SK-N-SH treated with all-trans-retinoic acid at 6 μM for 48 hours (cell line): Measurements from ENCODE around the gene QPCTL.

Experiments
- ATAC-seq: fragments of 200-7000 bp; cut with Tn5 transposase; 3 replicates; pipeline ENCODE4 v1.9.1; 2020; ENCODE audit warnings: mild to moderate bottlenecking, moderate library complexity
- ARNTL ChIP-seq: fragments of 450-650 bp; formaldehyde crosslinking; IDR thresholded peaks from 2 replicates; pipeline ENCODE4 v1.5.0; 2020; ENCODE audit warnings: low read depth, mild to moderate bottlenecking, moderate library complexity, borderline replicate concordance
- BACH2 ChIP-seq: fragments of 250-450 bp; sonication (Bioruptor Pico); IDR thresholded peaks from 2 replicates; pipeline ENCODE4 v1.9.0; 2021; ENCODE audit warnings: mild to moderate bottlenecking, borderline replicate concordance
- CREB5 ChIP-seq: fragments of 250-450 bp; sonication (Bioruptor Pico); IDR thresholded peaks from 2 replicates; pipeline ENCODE4 v1.5.1; 2020; ENCODE audit warnings: low read depth, mild to moderate bottlenecking, moderate library complexity
- CSDC2 ChIP-seq: fragments of 250-450 bp; sonication (Bioruptor Pico); IDR thresholded peaks from 2 replicates; pipeline ENCODE4 v1.5.0; 2020; ENCODE audit warnings: mild to moderate bottlenecking, moderate library complexity
- CSRNP3 ChIP-seq: fragments of 250-450 bp; sonication (Bioruptor Pico); IDR thresholded peaks from 2 replicates; pipeline ENCODE4 v1.5.1; 2021; ENCODE audit warnings: mild to moderate bottlenecking, moderate library complexity
- ESRRG ChIP-seq: fragments of 250-450 bp; sonication (Bioruptor Pico); IDR thresholded peaks from 2 replicates; pipeline ENCODE4 v1.6.1; 2021; ENCODE audit warnings: mild to moderate bottlenecking
- GLIS3 ChIP-seq: fragments of 250-450 bp; sonication (Bioruptor Pico); IDR thresholded peaks from 2 replicates; pipeline ENCODE4 v1.5.0; 2020; ENCODE audit warnings: mild to moderate bottlenecking, moderate library complexity
- ISL1 ChIP-seq: fragments of 250-450 bp; sonication (Bioruptor Pico); IDR thresholded peaks from 2 replicates; pipeline ENCODE4 v2.1.2; 2022; ENCODE audit warnings: mild to moderate bottlenecking, moderate library complexity
- OSR1 ChIP-seq: fragments of 250-450 bp; sonication (Bioruptor Pico); IDR thresholded peaks from 2 replicates; pipeline ENCODE4 v1.8.0; 2022; ENCODE audit warnings: moderate library complexity, mild to moderate bottlenecking, inconsistent platforms
- PATZ1 ChIP-seq: fragments of 250-450 bp; sonication (Bioruptor Pico); IDR thresholded peaks from 2 replicates; pipeline ENCODE4 v1.8.0; 2020; ENCODE audit warnings: mild to moderate bottlenecking, moderate library complexity, borderline replicate concordance
- POU6F1 ChIP-seq: fragments of 250-450 bp; sonication (Bioruptor Pico); IDR thresholded peaks from 2 replicates; pipeline ENCODE4 v1.8.0; 2021; ENCODE audit warnings: low read depth, mild to moderate bottlenecking, moderate library complexity, borderline replicate concordance
- PPARA ChIP-seq: fragments of 250-450 bp; sonication (Bioruptor Pico); IDR thresholded peaks from 2 replicates; pipeline ENCODE4 v1.5.0; 2020; ENCODE audit warnings: mild to moderate bottlenecking, borderline replicate concordance
- RARB ChIP-seq: fragments of 250-450 bp; sonication (Bioruptor Pico); IDR thresholded peaks from 2 replicates; pipeline ENCODE4 v1.8.0; 2021; ENCODE audit warnings: mild to moderate bottlenecking, moderate library complexity
- SNAI2 ChIP-seq: fragments of 250-450 bp; sonication (Bioruptor Pico); IDR thresholded peaks from 2 replicates; pipeline ENCODE4 v1.5.0; 2020; ENCODE audit warnings: mild to moderate bottlenecking, moderate library complexity
- TCF4 ChIP-seq: fragments of 250-450 bp; sonication (Bioruptor Pico); IDR thresholded peaks from 2 replicates; pipeline ENCODE4 v1.8.0; 2021; ENCODE audit warnings: mild to moderate bottlenecking, moderate library complexity, borderline replicate concordance
- TOX ChIP-seq: fragments of 250-450 bp; sonication (Bioruptor Pico); IDR thresholded peaks from 2 replicates; pipeline ENCODE4 v1.8.0; 2021; ENCODE audit warnings: mild to moderate bottlenecking, moderate library complexity, borderline replicate concordance
- ZFP3 ChIP-seq: fragments of 250-450 bp; sonication (Bioruptor Pico); IDR thresholded peaks from 2 replicates; pipeline ENCODE4 v1.5.0; 2020; ENCODE audit warnings: mild to moderate bottlenecking, moderate library complexity
- ZFP30 ChIP-seq: fragments of 450-650 bp; formaldehyde crosslinking; IDR thresholded peaks from 2 replicates; pipeline ENCODE4 v1.5.0; 2022; ENCODE audit warnings: mild to moderate bottlenecking, moderate library complexity
- ZNF565 ChIP-seq: fragments of 450-650 bp; formaldehyde crosslinking; conservative IDR thresholded peaks from 2 replicates; pipeline ENCODE4 v1.5.0; 2020; ENCODE audit warnings: low read depth, mild to moderate bottlenecking, moderate library complexity
- ZNF70 ChIP-seq: fragments of 450-650 bp; formaldehyde crosslinking; IDR thresholded peaks from 2 replicates; pipeline ENCODE4 v1.5.0; 2020; ENCODE audit warnings: mild to moderate bottlenecking, moderate library complexity

The QPCTL gene

GRCh38 chr19:45670670-45671453 is 21.6 kb upstream of the QPCTL start:
- TF ChIP-seq CSRNP3 (CRISPR knock-in tag): no peak
- no peak for TF ChIP-seq ZNF565
- no peak for TF ChIP-seq BACH2 (CRISPR knock-in tag)
- no peak for TF ChIP-seq PPARA (CRISPR knock-in tag)
- TF ChIP-seq ARNTL (CRISPR knock-in tag): no peak
- peak; percentile 75 for ATAC-seq

- TF ChIP-seq ESRRG (CRISPR knock-in tag) (no peak), CSDC2 (no peak), ISL1 (CRISPR knock-in tag) (no peak), OSR1 (no peak), ZNF70 (no peak), GLIS3 (CRISPR knock-in tag) (no peak)
- ATAC-seq: no peak
Observed at GRCh38 chr19:45674946-45675345, 17.5 kb upstream of the QPCTL start.

- TF ChIP-seq ISL1 (CRISPR knock-in tag) (no peak), PATZ1 (CRISPR knock-in tag) (no peak), GLIS3 (CRISPR knock-in tag) (no peak), ZFP3 (CRISPR knock-in tag) (no peak), SNAI2 (no peak), ZNF70 (no peak), CREB5 (CRISPR knock-in tag) (no peak), ARNTL (CRISPR knock-in tag) (no peak), OSR1 (no peak), TOX (CRISPR knock-in tag) (no peak), CSDC2 (no peak), BACH2 (CRISPR knock-in tag) (no peak), RARB (CRISPR knock-in tag) (no peak), TCF4 (CRISPR knock-in tag) (no peak), ZFP30 (CRISPR knock-in tag) (no peak), POU6F1 (CRISPR knock-in tag) (no peak), ESRRG (CRISPR knock-in tag) (no peak), PPARA (CRISPR knock-in tag) (no peak)
- TF ChIP-seq, all 23 proteins: peak for 0
- peak; percentile 6 for ATAC-seq
Observed at GRCh38 chr19:45676851-45677263, 15.6 kb upstream of the QPCTL start.

- no peak for TF ChIP-seq POU6F1 (CRISPR knock-in tag)
- no peak for TF ChIP-seq ARNTL (CRISPR knock-in tag)
- TF ChIP-seq TOX (CRISPR knock-in tag): no peak
- no peak for TF ChIP-seq ZFP30 (CRISPR knock-in tag)
- ATAC-seq: peak; percentile 80
Observed at GRCh38 chr19:45677351-45678230, 14.9 kb upstream of the QPCTL start.
